NOMO-1 (cell line): Measurements from ENCODE around the gene KLF11.
"Not testable (repeated sequence)": the region's sequence is repeated elsewhere in the genome, so short reads cannot be mapped to it uniquely, and the experiment has no call there.

Source experiments
- DNase-seq, 2 experiments: peaks; one replicate each; lab custom pipeline; 2025; ENCODE audit not compliant: unreplicated experiment in 2 of 2; lab: John Stamatoyannopoulos, UW

KLF11 gene

DNA sequence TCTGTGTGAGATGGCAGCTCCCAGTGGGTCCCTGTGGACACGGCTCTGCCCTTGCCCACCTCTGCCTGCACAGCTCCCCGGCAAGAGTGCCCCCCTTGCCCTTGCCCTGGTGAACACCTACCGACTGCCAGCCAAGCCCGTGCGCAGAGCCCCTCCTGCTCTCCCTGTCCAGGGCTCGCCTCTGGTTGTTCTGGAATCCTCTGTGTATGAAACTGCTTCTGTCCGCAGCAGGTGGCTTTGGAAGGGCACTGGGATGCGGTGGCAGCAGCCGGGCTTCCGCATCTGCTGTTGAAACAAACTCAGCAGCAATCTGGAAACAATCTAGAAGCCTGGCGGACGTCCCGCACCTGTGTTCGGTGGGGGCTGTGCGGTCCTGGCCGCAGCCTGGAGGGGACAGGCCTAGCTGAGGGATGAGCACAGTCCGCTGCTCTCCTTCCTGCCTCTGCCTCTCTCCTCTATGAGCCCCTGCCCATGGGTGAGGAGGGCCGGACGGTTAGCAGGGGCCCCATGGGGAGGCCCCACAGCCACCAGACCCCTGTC lies 34.0 kb upstream of the KLF11 start:
- no peak for DNase-seq

DNA sequence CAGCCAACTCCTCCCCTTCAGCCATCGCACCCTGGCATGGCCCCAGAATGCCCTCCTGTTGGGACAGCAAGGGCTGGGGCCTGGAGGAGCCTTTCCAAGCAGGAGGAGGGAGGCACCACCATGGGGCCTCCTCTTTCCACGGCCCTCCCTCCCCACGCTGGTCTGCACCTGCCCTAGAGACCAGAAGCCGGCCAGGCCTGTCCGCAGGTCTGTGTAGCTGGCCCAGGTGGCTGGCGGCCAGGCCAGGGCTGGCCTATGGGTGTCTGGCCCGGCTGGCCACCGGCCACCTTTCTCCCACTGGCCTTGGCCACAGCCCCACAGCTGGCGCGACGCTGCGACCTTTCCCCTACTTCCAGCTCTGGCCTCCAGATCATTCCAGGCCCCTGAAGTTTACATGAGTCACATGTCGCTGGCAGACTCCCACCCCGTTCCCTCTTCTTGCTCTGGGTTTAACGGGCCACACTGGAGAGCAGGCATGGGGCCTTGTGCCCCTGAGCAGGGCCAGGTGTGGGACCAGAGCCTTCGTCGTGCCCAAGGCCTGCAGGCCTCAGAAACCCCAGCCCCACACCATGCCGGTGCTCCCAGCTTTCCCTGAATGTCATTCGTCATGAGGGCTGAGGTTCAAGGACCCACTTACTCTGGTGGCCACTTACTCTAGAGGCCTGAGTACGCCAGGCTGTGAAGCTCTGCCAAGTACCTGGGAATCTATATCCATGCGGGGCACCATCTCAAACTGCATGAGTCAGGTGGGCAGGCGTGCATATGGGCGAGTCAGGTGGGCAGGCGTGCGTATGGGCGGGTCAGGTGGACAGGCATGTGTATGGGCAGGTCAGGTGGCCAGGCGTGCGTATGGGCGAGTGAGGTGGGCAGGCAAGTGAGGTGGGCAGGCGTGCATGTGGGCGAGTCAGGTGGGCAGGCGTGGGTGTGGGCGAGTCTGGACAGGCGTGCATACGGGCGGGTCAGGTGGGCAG lies 33.3 kb upstream of the KLF11 start:
- DNase-seq, result no peak

DNA sequence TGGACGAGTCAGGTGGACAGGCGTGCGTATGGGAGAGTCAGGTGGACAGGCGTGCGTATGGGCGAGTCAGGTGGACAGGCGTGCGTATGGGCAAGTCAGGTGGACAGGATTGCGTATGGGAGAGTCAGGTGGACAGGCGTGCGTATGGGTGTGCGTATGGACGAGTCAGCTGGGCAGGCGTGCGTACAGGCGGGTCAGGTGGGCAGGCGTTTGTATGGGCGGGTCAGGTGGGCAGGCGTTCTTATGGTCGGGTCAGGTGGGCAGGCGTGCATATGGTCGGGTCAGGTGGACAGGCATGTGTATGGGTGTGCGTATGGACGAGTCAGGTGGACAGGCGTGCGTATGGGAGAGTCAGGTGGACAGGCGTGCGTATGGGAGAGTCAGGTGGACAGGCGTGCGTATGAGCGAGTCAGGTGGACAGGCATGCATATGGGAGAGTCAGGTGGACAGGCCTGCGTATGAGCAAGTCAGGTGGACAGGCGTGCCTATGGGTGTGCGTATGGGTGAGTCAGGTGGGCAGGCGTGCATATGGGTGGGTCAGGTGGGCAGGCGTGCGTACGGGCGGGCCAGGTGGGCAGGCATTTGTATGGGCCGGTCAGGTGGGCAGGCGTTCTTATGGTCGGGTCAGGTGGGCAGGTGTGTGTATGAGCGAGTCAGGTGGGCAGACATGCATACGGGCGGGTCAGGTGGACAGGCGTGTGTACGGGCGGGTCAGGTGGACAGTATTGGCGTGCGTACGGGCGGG lies 32.3 kb upstream of the KLF11 start:
- not testable (repeated sequence) for DNase-seq

DNA sequence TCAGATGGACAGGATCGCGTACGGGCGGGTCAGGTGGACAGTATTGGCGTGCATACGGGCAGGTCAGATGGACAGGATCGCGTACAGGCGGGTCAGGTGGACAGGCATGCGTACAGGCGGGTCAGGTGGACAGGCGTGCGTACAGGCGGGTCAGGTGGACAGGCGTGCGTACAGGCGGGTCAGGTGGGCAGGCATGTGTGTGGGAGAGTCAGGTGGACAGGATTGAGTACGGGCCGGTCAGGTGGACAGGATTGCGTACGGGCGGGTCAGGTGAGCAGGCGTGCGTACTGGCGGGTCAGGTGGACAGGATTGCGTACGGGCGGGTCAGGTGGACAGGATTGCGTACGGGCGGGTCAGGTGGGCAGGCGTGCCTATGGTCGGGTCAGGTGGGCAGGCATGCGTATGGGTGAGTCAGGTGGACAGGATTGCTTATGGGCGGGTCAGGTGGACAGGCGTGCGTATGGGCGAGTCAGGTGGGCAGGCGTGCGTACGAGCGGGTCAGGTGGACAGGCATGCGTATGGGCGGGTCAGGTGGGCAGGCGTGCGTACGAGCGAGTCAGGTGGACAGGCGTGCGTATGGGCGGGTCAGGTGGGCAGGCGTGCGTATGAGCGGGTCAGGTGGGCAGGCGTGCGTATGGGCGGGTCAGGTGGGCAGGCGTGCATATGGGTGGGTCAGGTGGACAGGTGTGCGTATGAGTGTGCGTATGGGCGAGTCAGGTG lies 31.6 kb upstream of the KLF11 start:
- DNase-seq, result not testable (repeated sequence)

DNA sequence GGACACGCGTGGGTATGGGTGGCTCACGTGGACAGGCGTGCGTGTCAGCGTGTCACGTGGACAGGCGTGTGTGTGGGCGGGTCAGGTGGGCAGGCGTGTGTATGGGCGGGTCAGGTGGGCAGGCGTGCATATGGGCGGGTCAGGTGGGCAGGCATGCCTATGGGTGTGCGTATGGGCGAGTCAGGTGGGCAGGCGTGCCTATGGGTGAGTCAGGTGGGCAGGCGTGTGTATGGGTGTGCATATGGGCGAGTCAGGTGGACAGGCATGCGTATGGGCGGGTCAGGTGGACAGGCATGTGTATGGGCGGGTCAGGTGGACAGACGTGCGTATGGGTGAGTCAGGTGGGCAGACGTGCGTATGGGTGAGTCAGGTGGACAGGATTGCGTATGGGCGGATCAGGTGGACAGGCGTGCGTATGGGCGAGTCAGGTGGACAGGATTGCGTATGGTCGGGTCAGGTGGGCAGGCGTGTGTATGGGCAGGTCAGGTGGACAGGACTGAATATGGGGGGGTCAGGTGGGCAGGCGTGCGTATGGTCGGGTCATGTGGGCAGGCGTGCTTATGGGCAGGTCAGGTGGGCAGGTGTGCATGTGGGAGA lies 30.9 kb upstream of the KLF11 start:
- not testable (repeated sequence) for DNase-seq

DNA sequence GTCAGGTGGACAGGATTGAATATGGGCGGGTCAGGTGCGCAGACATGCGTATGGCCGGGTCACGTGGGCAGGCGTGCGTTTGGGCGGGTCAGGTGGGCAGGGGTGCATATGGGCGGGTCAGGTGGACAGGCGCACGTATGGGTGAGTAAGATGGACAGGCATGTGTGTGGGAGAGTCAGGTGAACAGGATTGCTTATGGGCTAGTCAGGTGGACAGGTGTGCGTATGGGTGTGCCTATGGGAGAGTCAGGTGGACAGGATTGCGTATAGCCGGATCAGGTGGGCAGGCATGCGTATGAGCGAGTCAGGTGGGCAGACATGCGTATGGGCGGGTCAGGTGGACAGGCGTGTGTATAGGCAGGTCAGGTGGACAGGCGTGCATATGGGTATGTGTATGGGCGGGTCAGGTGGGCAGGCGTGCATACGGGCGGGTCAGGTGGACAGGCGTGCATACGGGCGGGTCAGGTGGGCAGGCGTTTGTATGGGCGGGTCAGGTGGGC lies 30.3 kb upstream of the KLF11 start:
- no peak for DNase-seq

DNA sequence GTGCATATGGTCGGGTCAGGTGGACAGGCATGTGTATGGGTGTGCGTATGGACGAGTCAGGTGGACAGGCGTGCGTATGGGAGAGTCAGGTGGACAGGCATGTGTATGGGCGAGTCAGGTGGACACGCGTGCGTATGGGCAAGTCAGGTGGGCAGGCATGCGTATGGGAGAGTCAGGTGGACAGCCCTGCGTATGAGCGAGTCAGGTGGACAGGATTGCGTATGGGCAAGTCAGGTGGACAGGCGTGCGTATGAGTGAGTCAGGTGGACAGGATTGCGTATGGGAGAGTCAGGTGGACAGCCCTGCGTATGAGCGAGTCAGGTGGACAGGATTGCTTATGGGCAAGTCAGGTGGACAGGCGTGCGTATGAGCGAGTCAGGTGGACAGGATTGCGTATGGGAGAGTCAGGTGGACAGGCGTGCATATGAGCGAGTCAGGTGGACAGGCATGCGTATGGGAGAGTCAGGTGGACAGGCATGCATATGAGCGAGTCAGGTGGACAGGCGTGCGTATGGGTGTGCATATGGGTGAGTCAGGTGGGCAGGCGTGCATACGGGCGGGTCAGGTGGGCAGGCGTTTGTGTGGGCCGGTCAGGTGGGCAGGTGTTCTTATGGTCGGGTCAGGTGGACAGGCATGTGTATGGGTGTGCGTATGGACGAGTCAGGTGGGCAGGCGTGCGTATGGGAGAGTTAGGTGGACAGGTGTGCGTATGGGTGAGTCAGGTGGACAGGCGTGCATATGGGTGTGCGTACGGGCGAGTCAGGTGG lies 29.5 kb upstream of the KLF11 start:
- not testable (repeated sequence) for DNase-seq

DNA sequence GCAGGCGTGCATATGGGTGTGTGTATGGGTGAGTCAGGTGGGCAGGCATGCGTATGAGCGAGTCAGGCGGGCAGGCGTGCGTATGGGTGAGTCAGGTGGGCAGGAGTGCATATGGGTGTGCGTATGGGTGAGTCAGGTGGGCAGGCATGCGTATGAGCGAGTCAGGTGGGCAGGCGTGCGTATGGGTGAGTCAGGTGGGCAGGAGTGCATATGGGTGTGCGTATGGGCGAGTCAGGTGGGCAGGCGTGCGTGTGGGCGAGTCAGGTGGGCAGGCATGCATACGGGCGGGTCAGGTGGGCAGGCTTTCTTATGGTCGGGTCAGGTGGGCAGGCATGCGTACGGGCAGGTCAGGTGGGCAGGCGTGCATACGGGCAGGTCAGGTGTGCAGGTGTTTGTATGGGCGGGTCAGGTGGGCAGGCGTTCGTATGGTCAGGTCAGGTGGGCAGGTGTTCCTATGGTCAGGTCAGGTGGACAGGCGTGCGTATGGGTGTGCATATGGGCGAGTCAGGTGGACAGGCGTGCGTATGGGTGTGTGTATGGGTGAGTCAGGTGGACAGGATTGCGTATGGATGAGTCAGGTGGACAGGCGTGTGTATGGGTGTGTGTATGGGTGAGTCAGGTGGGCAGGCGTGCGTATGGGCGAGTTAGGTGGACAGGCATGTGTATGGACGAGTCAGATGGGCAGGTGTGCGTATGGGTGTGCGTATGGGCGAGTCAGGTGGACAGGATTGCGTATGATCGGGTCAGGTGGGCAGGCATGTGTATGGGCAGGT lies 28.7 kb upstream of the KLF11 start:
- no peak for DNase-seq

DNA sequence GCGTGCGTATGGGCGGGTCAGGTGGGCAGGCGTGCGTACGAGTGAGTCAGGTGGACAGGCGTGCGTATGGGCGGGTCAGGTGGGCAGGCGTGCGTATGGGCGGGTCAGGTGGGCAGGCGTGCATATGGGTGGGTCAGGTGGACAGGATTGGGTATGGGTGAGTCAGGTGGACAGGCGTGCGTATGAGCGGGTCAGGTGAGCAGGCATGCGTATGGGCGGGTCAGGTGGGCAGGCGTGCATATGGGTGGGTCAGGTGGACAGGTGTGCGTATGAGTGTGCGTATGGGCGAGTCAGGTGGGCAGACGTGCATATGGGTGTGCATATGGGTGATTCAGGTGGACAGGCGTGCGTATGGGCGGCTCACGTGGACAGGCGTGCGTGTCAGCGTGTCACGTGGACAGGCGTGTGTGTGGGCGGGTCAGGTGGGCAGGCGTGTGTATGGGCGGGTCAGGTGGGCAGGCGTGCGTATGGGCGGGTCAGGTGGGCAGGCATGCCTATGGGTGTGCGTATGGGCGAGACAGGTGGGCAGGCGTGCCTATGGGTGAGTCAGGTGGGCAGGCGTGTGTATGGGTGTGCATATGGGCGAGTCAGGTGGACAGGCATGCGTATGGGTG lies 27.9 kb upstream of the KLF11 start:
- not testable (repeated sequence) for DNase-seq

DNA sequence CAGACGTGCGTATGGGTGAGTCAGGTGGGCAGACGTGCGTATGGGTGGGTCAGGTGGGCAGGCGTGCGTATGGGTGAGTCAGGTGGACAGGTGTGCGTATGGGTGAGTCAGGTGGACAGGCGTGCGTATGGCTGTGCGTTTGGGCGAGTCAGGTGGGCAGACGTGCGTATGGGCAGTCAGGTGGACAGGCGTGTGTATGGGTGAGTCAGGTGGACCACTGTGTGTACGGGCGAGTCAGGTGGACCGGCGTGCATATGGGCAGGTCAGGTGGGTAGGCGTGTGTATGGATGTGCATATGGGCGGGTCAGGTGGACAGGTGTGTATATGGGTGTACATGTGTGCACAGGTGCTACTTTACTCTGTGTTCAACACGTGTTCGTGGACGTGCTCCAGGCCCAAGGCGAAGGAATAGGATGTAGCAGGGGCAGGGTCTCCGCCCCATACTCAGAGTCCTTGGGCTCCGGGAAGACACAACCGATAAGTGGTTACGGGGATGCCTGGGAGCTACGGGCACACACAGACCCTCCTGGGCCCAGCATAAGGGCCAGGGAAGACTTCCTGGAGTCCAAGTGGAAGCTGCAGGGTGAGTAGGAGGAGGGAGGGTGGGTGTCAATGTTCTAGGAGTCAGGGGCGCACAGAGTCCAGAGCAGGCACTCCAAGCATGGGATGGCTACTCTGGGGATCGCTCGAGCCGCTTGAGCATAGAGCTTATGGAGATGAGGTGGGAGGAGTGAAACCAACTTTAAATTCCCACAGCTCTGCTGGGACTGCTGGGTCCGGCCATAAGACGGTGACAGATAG lies 27.1 kb upstream of the KLF11 start:
- no peak for DNase-seq

DNA sequence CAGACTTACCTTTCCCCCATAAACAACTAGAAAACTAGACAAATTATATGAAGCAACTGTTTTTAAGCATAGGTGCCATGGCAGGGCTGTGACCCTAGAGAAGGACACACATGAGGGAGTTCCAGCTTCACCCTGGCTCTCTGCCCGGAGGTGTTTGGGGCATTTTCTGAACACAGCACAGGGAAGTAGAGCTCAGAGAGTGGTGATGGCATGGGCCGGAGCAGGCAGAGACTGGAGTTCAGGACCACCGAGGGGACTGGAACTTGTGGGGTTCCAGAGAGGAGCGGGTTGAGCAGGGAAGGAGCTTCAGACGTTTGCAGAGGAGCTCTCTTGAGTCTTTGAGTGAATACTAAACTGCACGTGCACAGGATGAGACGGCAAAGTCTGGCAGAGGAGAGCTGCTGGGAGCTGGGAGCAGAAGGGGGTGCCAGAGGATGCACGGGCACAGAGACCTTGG lies 26.5 kb upstream of the KLF11 start:
- no peak for DNase-seq

DNA sequence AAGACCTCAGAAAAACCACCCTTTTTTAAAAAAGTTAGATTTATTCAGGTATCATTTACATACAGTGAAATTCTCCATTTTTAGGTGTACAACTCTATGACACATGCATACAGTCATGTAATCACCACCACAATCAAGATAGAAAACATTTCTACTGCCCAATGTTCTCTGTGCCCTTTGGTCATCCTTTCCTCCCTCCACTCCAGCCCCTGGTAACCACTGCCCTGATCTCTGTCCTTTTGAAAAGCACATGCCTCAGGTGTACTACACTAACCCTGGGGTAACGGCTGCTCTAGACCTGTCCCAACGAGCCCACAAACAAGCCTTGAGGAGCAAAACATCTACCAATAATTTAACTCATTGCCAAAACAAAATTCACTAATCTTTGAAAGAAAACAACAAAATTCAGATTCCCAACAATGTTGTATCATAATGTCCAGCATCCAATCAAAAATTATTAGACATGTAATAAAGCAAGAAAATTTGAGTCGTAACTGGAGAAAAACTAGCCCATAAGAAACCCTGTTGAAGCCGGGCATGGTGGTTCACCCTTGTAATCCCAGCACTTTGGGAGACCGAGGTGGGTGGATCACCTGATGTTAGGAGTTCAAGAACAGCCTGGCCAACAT lies 25.9 kb upstream of the KLF11 start:
- DNase-seq, result no peak

DNA sequence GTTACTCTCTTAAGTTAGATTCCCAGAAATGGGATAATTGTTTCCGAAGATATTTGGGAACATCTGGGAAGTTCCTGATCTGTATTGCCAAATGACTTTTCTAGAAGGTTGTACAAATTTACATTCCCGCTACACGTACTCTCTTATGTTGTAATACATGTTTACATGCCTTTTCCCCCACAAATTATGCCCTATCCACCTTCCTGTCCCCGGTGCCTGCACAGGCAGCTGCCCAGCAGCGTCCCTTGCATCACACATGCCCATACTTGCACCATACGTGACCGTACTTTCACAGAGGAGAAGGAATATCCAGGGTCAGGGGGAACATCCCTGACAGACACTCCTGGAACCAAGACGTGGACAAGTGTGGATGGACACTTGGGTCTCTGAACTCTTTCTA lies 24.2 kb upstream of the KLF11 start:
- peak; percentile 6 to 12 for DNase-seq

DNA sequence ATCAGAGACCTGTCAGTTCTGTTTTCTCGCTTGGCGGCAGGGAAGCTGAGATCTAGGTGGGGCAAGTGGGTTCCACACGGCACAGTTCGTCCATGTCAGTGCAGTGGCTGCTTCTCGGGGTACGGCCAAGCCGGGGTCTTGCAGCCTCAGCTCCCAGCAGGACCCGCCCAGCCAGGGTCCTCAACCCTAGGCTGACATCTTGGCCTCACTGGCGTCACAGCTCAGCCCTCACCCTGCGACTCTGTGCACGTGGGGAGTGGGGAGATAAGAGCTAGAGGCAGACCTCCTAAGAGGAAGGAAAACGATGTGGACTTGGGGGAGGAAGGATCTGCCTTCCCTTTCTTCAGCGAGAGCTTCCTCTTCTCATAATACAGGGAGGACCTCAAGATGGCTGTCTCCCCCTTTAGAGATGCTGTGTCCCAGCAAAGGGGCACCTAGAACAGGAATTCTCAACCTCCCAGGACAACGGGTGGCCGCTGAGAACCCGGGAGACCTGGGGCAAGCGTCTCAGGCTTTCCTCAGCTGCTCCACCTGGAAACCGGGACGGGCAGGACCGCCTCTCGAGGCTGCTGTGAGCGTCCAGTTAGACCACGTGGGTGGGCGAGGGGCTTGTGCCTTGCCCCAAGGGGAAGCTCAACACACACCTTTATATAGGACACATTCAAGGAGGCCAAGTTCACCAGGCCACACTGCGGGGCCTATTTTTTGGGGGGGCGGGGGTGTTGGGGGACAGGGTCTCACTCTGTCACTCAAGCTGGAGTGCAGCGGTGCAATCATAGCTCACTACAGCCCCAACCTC lies 23.5 kb upstream of the KLF11 start:
- DNase-seq, result peak; percentile 1 to 13

DNA sequence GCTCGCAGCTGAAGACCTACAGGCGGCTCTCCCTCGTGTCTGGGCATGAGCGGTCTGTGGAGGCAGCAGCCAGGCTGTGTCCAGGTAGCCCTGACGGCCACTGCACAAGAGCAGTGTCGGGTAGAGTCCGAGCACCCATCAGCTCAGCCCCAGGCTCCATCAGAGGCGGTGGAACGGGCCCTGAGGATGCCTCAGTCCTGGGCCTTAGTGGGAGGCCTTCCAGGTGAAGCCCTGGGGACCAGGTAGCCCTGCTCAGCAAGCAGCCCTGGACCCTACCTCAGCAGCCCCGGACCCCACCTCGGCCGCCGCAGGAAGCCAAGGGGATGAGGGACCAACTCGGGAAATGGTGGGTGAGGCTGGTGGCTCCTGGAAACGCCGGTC lies 21.3 kb upstream of the KLF11 start:
- DNase-seq, result no peak

DNA sequence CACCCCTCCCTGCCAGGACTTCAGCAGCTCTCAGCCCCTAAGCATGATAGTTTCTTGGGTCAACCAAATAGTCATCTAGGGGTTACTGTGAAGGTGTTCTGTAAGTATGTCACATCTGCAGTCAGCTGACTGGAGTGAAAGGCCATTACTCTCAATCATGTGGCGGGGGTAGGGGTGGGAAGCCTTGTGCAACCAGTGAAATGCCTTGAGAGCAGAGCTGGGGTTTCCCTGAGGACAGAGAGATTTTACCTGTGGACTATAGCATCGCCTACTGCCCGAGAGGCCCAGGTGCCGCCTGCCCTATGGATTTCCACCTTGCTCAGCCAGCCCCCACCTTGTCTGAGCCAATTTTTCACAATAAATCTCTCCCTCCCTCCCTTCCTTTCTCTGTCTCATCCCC lies 20.9 kb upstream of the KLF11 start:
- DNase-seq, result no peak
